Effector CD8-positive, alpha-beta T cell (primary cell): ENCODE data around the gene MNAT1.
"Not testable (repeated sequence)": the region's sequence is repeated elsewhere in the genome, so short reads cannot be mapped to it uniquely, and the experiment has no call there.

ENCODE experiments used
- DNase-seq: peaks from one replicate; lab custom pipeline; 2025; lab: John Stamatoyannopoulos, UW
- total RNA-seq, 4 experiments: gene quantifications; one replicate each; lab custom pipeline; 2026; lab: John Stamatoyannopoulos, UW

The MNAT1 gene
- 8.5 to 18.0 (median 11.6) reads per million in 4 experiments for total RNA-seq

GRCh38 chr14:60734465-60735242 lies at the start of gene MNAT1:
MNAT1 (plus strand) TSS chr14:60734761; CDS start chr14:60734863, 102 bp downstream.
- DNase-seq, result peak; percentile 42

- no peak for DNase-seq
These were observed 47.7 kb upstream of the MNAT1 start for GRCh38 chr14:60686865-60687264.

- DNase-seq, result no peak
These were observed 43.0 kb upstream of the MNAT1 start for GRCh38 chr14:60691383-60692113.

GRCh38 chr14:60695327-60695726 lies 39.2 kb upstream of the MNAT1 start:
- DNase-seq, result no peak

GRCh38 chr14:60700598-60700997 lies 34.0 kb upstream of the MNAT1 start:
- DNase-seq, result no peak

- DNase-seq, result no peak
These were observed 29.5 kb upstream of the MNAT1 start for GRCh38 chr14:60705100-60705499.

- DNase-seq, result no peak
These were observed 26.7 kb upstream of the MNAT1 start for GRCh38 chr14:60707858-60708257.

- no peak for DNase-seq
These were observed 24.1 kb upstream of the MNAT1 start for GRCh38 chr14:60710494-60710893.

GRCh38 chr14:60713513-60713912 lies 21.0 kb upstream of the MNAT1 start:
- no peak for DNase-seq

- no peak for DNase-seq
These were observed 14.2 kb upstream of the MNAT1 start for GRCh38 chr14:60720391-60720790.

- no peak for DNase-seq
These were observed 13.6 kb upstream of the MNAT1 start for GRCh38 chr14:60720962-60721325.

GRCh38 chr14:60721326-60722106 lies 13.0 kb upstream of the MNAT1 start:
- peak; percentile 42 for DNase-seq

- DNase-seq, result no peak
These were observed 12.5 kb upstream of the MNAT1 start for GRCh38 chr14:60722107-60722356.

- DNase-seq, result no peak
These were observed 12.0 kb upstream of the MNAT1 start for GRCh38 chr14:60722357-60723115.

GRCh38 chr14:60723116-60723906 lies 11.2 kb upstream of the MNAT1 start:
- no peak for DNase-seq

- no peak for DNase-seq
These were observed 10.5 kb upstream of the MNAT1 start, which contains the start of gene SIX4 for GRCh38 chr14:60723907-60724618. SIX4 (minus strand) TSS chr14:60724351; CDS start chr14:60724074, 277 bp downstream.

GRCh38 chr14:60731291-60731690 lies 3.3 kb upstream of the MNAT1 start:
- DNase-seq, result not testable (repeated sequence)

- no peak for DNase-seq
These were observed 1.6 kb upstream of the MNAT1 start for GRCh38 chr14:60732840-60733483.

- DNase-seq, result no peak
These were observed 855 bp downstream of the MNAT1 start for GRCh38 chr14:60735416-60735815.

- DNase-seq, result no peak
These were observed 1.9 kb downstream of the MNAT1 start for GRCh38 chr14:60736494-60736893.
